H9 (cell line): ENCODE data around the gene METTL21A. TPM values are rescaled to one million over a fixed set of nuclear protein-coding genes. Genes with fewer than 3 reads are reported as not detected.

Experiments used
- DNase-seq: peaks from one replicate; pipeline ENCODE4 v3.0.0-alpha.2; 2017
- H2AFZ ChIP-seq: one replicate; pipeline ENCODE4 v1.6.1; 2013; ENCODE audit warnings: mild to moderate bottlenecking, low read length, control low read depth, moderate library complexity
- H2AK5ac ChIP-seq: 2 replicates; pipeline ENCODE4 v1.6.1; 2013; ENCODE audit warnings: low read length, control low read depth, mixed read lengths; ENCODE audit not compliant: insufficient read length
- H2BK120ac ChIP-seq: one replicate; pipeline ENCODE4 v1.6.1; 2013; ENCODE audit warnings: low read depth, mild to moderate bottlenecking, low read length, control low read depth, inconsistent platforms; ENCODE audit not compliant: poor library complexity, severe bottlenecking
- H2BK12ac ChIP-seq: 2 replicates; pipeline ENCODE4 v1.6.1; 2013; ENCODE audit warnings: low read length, control low read depth, mixed read lengths, low read depth; ENCODE audit not compliant: insufficient read length
- H2BK15ac ChIP-seq: 2 replicates; pipeline ENCODE4 v1.6.1; 2013; ENCODE audit warnings: low read depth, low read length, control low read depth
- H2BK20ac ChIP-seq: one replicate; pipeline ENCODE4 v1.6.1; 2013; ENCODE audit warnings: low read depth, mild to moderate bottlenecking, low read length, control low read depth, inconsistent platforms; ENCODE audit not compliant: poor library complexity, severe bottlenecking
- H2BK5ac ChIP-seq: 2 replicates; pipeline ENCODE4 v1.6.1; 2013; ENCODE audit warnings: low read length, control low read depth, mixed read lengths; ENCODE audit not compliant: insufficient read length
- H3K14ac ChIP-seq: 2 replicates; pipeline ENCODE4 v1.6.1; 2013; ENCODE audit warnings: low read length, control low read depth; ENCODE audit not compliant: insufficient read depth
- H3K18ac ChIP-seq: 2 replicates; pipeline ENCODE4 v1.6.1; 2013; ENCODE audit warnings: low read depth, mild to moderate bottlenecking, mixed read lengths, low read length, control low read depth; ENCODE audit not compliant: insufficient read length
- H3K23ac ChIP-seq: 2 replicates; pipeline ENCODE4 v1.6.1; 2013; ENCODE audit warnings: low read length, control low read depth, mixed read lengths, low read depth; ENCODE audit not compliant: insufficient read length
- H3K23me2 ChIP-seq: 2 replicates; pipeline ENCODE4 v1.6.1; 2013; ENCODE audit warnings: low read depth, mild to moderate bottlenecking, mixed read lengths, low read length, control low read depth; ENCODE audit not compliant: insufficient read length, poor library complexity, severe bottlenecking
- H3K27ac ChIP-seq: 2 replicates; pipeline ENCODE4 v1.5.1; 2013; ENCODE audit warnings: low read length, control low read depth, mixed read lengths, low read depth; ENCODE audit not compliant: insufficient read length
- H3K27me3 ChIP-seq: 2 replicates; pipeline ENCODE4 v1.6.1; 2013; ENCODE audit warnings: low read length, control low read depth, inconsistent platforms; ENCODE audit not compliant: insufficient read depth
- H3K4ac ChIP-seq: 2 replicates; pipeline ENCODE4 v1.6.1; 2013; ENCODE audit warnings: low read depth, mild to moderate bottlenecking, control low read depth, inconsistent platforms, low read length, moderate library complexity
- H3K4me1 ChIP-seq: 2 replicates; pipeline ENCODE4 v1.6.1; 2013; ENCODE audit warnings: low read length, control low read depth, inconsistent platforms; ENCODE audit not compliant: insufficient read depth
- H3K4me2 ChIP-seq: 2 replicates; pipeline ENCODE4 v1.6.1; 2013; ENCODE audit warnings: low read length, control low read depth, mixed read lengths; ENCODE audit not compliant: insufficient read length, insufficient read depth
- H3K56ac ChIP-seq: 2 replicates; pipeline ENCODE4 v1.6.1; 2013; ENCODE audit warnings: low read depth, mild to moderate bottlenecking, mixed read lengths, low read length, control low read depth; ENCODE audit not compliant: insufficient read length
- H3K79me1 ChIP-seq: 2 replicates; pipeline ENCODE4 v1.6.1; 2013; ENCODE audit warnings: low read depth, mild to moderate bottlenecking, moderate library complexity, low read length, control low read depth, inconsistent platforms; ENCODE audit not compliant: insufficient read depth, poor library complexity, severe bottlenecking
- H3K79me2 ChIP-seq: 2 replicates; pipeline ENCODE4 v1.6.1; 2013; ENCODE audit warnings: low read length, control low read depth, inconsistent platforms; ENCODE audit not compliant: insufficient read depth
- H3K9ac ChIP-seq: 2 replicates; pipeline ENCODE4 v1.6.1; 2013; ENCODE audit warnings: low read length, control low read depth, mixed read lengths; ENCODE audit not compliant: insufficient read length; ENCODE audit errors: extremely low read depth
- H3K9me3 ChIP-seq: one replicate; pipeline ENCODE4 v1.6.1; 2013; ENCODE audit warnings: low read depth, low read length, inconsistent platforms; ENCODE audit not compliant: control insufficient read depth
- H3T11ph ChIP-seq: one replicate; pipeline ENCODE4 v1.6.1; 2013; ENCODE audit warnings: mild to moderate bottlenecking, low read length, control low read depth, inconsistent platforms
- H4K20me1 ChIP-seq: one replicate; pipeline ENCODE4 v1.6.1; 2013; ENCODE audit not compliant: control insufficient read depth, insufficient read length, insufficient read depth
- H4K5ac ChIP-seq: 2 replicates; pipeline ENCODE4 v1.6.1; 2013; ENCODE audit warnings: low read depth, mild to moderate bottlenecking, mixed read lengths, low read length, control low read depth; ENCODE audit not compliant: insufficient read length
- H4K8ac ChIP-seq: replicated peaks from 2 replicates; pipeline ENCODE4 v1.6.1; 2013; ENCODE audit warnings: low read length, control low read depth, mixed read lengths, low read depth; ENCODE audit not compliant: insufficient read length
- H4K91ac ChIP-seq: 2 replicates; pipeline ENCODE4 v1.6.1; 2013; ENCODE audit warnings: low read depth, mild to moderate bottlenecking, moderate library complexity, mixed read lengths, low read length, control low read depth; ENCODE audit not compliant: insufficient read length
- H3K27ac Mint-ChIP-seq, 3 experiments: 2 replicates in 2 of 3; 3 replicates in 1 of 3; pipeline ENCODE4 v1.8.0; 2020 to 2021; ENCODE audit warnings: mixed read lengths in 3 of 3, mild to moderate bottlenecking in 1 of 3, moderate library complexity in 1 of 3
- H3K27me3 Mint-ChIP-seq: 2 replicates; pipeline ENCODE4 v1.8.0; 2021; ENCODE audit warnings: low read depth, mild to moderate bottlenecking, moderate library complexity, mixed read lengths
- H3K36me3 Mint-ChIP-seq, 3 experiments: 2 replicates in 2 of 3; 3 replicates in 1 of 3; pipeline ENCODE4 v1.8.0; 2020 to 2021; ENCODE audit warnings: low read depth in 3 of 3, mixed read lengths in 3 of 3; ENCODE audit not compliant: insufficient read depth in 1 of 3
- H3K4me1 Mint-ChIP-seq, 2 experiments: 2 replicates each; pipeline ENCODE4 v1.8.0; 2020; ENCODE audit warnings: mixed read lengths in 2 of 2
- H3K4me3 Mint-ChIP-seq, 2 experiments: 2 replicates in 1 of 2; 3 replicates in 1 of 2; pipeline ENCODE4 v1.8.0; 2020 to 2021; ENCODE audit warnings: mild to moderate bottlenecking in 2 of 2, mixed read lengths in 2 of 2, moderate library complexity in 1 of 2
- H3K9me3 Mint-ChIP-seq, 2 experiments: 2 replicates in 1 of 2; 3 replicates in 1 of 2; pipeline ENCODE4 v1.8.0; 2020; ENCODE audit warnings: mild to moderate bottlenecking in 2 of 2, mixed read lengths in 2 of 2, moderate library complexity in 1 of 2
- CTCF ChIP-seq: fragments of 200-600 bp; sonication (generic); conservative IDR thresholded peaks from 3 replicates; pipeline ENCODE4 v1.8.0; 2021; ENCODE audit warnings: antibody characterized with exemption, mild to moderate bottlenecking
- WGBS: extraction: QIAGEN DNeasy Blood & Tissue Kit; methylation state at CpG from one replicate; pipeline ENCODE4 v1.1.7; 2013; ENCODE audit warnings: missing lambda C conversion rate, low lambda C conversion rate, mixed read lengths; ENCODE audit not compliant: insufficient read length; ENCODE audit errors: extremely low coverage; 5-methylcytosine and 5-hydroxymethylcytosine counted together
- total RNA-seq: library from RNA; stranded (reverse); gene quantifications from 2 replicates; pipeline ENCODE4 v1.2.1, GENCODE V29; 2021

The METTL21A gene
- total RNA-seq, 1 experiment from 2014 or later: 65.9 TPM

- no peak for TF ChIP-seq CTCF
- no peaks in the 10 kb centered on the region for H3K27me3 ChIP-seq
- no peak overlapping the region for H2BK20ac ChIP-seq
- no peaks in the 10 kb centered on the region for H3K79me2 ChIP-seq
- no peaks in the 10 kb centered on the region for H3K4me1 ChIP-seq
- Mint-ChIP-seq H3K27ac (no peak overlapping the region), H3K4me3 (no peak overlapping the region), H3K36me3 (peaks cover 46 to 66% (median 50%) of the 10 kb centered on the region in 3 experiments), H3K4me1 (peaks cover 3 to 6% of the 10 kb centered on the region in 2 experiments; a peak in 3 of 4 replicates), H3K27me3 (no peaks in the 10 kb centered on the region), H3K9me3 (peaks cover 4% of the 10 kb centered on the region in 2 experiments; a peak in 1 of 5 replicates)
- no peaks in the 10 kb centered on the region for H4K20me1 ChIP-seq
- no peak overlapping the region for H3K4me2 ChIP-seq
- no peaks in the 10 kb centered on the region for H3K23me2 ChIP-seq
- no peak overlapping the region for H2BK5ac ChIP-seq
- H3K9me3 ChIP-seq: no peaks in the 10 kb centered on the region
- no peak for DNase-seq
- H3T11ph ChIP-seq: no peak overlapping the region
- no peak overlapping the region for H2BK120ac ChIP-seq
- H3K14ac ChIP-seq: no peak overlapping the region
- no peak overlapping the region for H2BK12ac ChIP-seq
- no peak overlapping the region for H3K27ac ChIP-seq
- no peak overlapping the region for H3K56ac ChIP-seq
- no peak overlapping the region for H3K23ac ChIP-seq
- no peak overlapping the region for H2AK5ac ChIP-seq
- H3K9ac ChIP-seq: no peak overlapping the region
- no peak overlapping the region for H3K18ac ChIP-seq
- no peak overlapping the region for H4K91ac ChIP-seq
- H2AFZ ChIP-seq: no peak overlapping the region
- no peak overlapping the region for H4K5ac ChIP-seq
- no CpG with 5 or more reads among the region's 4 CpGs for WGBS
- H2BK15ac ChIP-seq: no peak overlapping the region
- no peak overlapping the region for H4K8ac ChIP-seq
- H3K79me1 ChIP-seq: peaks cover 2% of the 10 kb centered on the region
- H3K4ac ChIP-seq: no peak overlapping the region
Measured at GRCh38 chr2:207612714-207613113, 12.5 kb downstream of the METTL21A start.
